GM21381 (cell line): ENCODE results near the gene FAM111A.
A peak's percentile ranks its signal among the peaks of the same experiment; 100 is the strongest.

Experiments used
- ATAC-seq: cut with Tn5 transposase; IDR thresholded peaks from one replicate; pipeline ENCODE4 v1.9.1; 2021; ENCODE audit warnings: mild to moderate bottlenecking, moderate library complexity; ENCODE audit not compliant: unreplicated experiment

Gene FAM111A

DNA sequence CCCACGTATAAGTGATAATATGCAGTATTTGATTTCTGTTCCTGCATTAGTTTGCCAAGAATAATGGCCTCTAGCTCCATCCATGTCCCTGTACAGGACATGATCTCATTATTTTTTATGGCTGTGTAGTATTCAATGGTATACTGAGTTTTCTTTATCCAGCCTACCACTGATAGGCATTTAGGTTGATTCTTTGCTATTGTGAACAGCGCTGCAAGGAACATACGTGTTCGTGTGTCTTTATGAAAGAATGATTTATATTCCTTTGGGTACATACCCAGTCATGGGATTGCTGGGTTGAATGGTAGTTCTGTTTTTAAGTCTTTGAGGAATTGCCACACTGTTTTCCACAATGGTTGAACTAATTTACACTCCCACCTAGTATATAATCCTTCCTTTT is 1.5 kb upstream of the FAM111A start:
- ATAC-seq = no peak

DNA sequence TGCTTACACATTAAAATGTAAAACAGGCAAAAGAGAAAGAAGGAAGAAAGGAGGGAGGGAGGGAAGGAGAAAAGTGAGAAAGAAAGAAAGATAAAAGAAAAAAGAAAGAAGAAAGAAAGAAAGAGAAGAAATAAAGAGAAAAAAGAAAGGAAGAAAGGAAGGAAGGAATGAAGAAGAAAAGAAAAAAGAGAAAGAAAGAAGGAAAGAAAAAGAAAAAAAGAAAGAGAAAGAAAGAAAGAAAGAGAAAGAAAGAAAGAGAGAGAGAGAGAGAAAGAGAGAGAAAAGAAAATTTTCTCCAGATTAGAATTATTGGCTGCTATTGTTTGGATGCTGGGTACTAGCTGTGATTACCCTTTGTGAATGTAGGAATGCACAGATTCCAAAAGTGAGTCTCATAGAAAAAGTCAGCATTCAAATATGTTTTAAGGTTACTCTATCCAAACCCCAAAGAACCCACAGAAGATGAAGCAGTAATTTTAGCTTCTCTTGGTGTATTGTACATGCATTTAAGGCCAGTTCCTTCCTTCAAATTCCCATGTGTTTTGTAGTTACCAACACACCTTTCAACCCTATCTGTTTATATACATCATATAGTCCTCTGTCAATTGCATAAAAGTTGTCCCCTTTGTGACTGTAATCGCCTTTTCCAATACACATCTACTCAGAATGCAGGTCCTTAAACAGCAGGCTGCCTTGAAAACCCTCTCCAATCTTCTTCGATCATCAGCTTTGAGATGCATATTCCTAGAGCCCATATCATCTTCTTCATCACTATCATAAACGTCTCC is 789 bp upstream of the FAM111A start:
- no peak for ATAC-seq

DNA sequence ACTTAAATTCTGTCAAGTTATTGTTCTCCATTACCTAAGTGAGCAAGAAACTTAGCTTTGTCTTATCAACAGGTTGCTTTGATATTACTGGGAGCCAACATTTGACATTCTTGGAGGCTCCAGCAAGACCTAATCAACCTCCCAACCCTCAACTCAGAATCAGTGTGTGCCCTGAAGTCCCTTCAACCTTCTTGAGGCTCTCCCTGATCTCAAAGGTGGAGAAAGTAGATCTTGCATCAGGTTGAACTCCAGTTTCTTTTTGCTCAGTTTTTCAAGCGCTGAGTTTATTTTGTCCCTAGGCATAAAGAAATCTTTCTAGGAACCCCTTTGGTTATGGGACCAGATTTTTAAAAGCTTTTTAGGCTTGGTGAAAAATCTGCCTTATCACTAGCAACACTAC is 1.4 kb downstream of the FAM111A start:
- ATAC-seq = no peak

DNA sequence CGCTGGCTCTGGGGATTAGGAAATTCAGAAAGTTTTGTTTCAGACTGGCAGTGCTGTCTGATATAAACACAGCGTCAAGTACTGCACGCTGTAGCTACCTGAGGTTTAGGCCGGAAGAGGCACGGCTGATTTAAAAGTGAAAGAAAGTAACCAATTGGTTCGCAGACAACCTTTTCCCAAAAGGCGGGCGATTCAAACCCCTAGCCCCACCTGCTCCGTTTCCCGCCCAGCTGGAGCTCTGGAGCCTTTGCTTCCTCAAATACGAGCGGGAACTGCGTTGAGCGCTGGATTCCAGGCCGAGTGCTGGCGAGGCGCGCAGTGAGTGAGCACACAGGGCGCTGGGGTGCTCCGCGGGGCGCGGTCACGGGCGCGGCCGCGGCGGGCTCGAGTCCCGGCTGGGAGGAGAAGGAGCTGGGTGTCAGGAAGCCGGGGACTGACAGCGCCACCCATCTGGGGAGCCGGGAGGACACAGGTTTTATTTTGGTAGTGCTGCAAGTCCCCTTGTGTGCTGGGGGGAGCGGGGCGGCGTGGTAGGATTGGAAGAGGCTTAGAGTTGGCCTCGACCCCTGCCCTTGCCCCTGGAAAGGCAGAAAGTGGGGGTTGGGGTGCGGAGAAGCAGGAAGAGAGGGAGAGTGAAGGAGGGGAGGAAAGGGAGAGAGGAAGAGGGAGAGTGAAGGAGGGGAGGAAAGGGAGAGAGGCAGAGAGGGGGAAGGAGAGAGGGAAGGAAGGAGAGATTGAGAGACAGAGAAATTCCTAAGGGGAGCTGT is 2.1 kb downstream of the FAM111A start:
- ATAC-seq = peak; percentile 53

DNA sequence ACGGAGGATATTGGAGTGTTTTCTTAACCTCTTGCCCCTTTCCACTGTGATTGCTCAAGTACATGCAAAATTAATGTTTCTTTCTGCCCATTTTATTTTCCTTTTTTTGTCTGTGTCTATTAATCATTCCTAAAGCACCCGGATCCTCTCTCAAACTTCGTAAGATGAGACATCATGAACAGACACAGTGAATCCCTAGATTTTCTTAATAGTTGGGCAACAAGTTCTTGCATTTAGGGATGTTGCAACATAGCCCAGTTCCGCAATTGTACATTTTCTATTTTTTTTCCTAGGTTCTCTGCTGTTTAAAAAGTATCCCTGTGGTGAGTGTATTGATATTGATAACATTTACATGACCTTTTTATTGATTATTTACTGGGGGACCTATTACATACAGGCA is 2.9 kb downstream of the FAM111A start:
- ATAC-seq = no peak

DNA sequence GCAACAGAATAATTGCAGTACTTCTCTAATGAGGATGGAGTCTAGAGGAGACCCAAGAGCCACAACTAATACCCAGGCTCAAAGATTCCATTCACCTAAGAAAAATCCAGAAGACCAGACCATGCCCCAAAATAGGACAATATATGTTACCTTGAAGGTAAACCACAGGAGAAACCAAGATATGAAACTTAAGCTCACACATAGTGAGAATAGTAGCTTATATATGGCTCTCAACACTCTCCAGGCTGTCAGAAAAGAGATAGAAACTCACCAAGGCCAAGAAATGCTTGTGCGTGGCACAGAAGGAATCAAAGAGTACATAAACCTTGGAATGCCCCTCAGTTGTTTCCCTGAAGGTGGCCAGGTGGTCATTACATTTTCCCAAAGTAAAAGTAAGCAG is 9.1 kb downstream of the FAM111A start:
- ATAC-seq = peak; percentile 50

DNA sequence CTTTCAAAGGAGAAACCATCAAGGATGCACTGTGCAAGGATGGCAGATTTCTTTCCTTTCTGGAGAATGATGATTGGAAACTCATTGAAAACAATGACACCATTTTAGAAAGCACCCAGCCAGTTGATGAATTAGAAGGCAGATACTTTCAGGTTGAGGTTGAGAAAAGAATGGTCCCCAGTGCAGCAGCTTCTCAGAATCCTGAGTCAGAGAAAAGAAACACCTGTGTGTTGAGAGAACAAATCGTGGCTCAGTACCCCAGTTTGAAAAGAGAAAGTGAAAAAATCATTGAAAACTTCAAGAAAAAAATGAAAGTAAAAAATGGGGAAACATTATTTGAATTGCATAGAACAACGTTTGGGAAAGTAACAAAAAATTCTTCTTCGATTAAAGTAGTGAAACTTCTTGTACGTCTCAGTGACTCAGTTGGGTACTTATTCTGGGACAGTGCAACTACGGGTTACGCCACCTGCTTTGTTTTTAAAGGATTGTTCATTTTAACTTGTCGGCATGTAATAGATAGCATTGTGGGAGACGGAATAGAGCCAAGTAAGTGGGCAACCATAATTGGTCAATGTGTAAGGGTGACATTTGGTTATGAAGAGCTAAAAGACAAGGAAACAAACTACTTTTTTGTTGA is 9.8 kb downstream of the FAM111A start:
- ATAC-seq = peak; percentile 72

DNA sequence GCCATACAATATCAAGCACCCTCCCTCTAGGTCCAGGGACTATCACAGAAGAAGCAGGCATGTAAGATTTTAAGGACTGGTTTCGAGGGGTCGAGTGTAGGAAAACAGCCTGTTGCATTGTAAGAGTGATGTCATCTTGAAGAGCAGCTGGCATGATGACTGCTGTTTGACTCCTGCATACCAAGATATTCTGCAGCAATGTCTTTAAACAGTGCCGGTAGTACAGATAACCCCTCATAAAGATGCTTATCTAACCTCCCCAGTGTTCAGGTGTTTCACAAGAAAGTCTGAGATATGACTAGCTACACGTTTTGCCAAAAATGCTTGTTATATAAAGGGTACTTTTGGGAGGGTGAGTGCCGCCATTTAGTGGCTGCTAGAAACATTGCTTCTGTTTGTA is 12.0 kb downstream of the FAM111A start:
- ATAC-seq = no peak

DNA sequence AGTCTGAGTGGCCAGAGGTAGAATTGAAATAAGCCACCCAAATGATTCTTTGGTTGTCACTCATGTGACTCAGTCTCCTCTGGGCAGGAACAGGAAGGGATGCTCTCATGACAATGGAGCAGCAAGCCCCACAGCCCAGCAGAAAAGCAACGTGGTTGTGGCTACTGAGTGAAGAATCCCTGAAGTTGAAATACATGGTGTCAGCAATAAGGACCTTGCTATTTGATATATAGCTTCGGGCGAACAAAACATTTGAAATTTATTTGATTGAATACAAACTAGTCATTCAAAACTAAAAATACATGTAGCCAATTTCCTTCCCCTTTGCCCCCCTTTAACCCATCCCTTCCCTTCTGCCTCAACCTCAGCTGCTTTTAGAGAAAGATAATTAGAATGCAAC is 14.8 kb downstream of the FAM111A start:
- ATAC-seq = no peak

DNA sequence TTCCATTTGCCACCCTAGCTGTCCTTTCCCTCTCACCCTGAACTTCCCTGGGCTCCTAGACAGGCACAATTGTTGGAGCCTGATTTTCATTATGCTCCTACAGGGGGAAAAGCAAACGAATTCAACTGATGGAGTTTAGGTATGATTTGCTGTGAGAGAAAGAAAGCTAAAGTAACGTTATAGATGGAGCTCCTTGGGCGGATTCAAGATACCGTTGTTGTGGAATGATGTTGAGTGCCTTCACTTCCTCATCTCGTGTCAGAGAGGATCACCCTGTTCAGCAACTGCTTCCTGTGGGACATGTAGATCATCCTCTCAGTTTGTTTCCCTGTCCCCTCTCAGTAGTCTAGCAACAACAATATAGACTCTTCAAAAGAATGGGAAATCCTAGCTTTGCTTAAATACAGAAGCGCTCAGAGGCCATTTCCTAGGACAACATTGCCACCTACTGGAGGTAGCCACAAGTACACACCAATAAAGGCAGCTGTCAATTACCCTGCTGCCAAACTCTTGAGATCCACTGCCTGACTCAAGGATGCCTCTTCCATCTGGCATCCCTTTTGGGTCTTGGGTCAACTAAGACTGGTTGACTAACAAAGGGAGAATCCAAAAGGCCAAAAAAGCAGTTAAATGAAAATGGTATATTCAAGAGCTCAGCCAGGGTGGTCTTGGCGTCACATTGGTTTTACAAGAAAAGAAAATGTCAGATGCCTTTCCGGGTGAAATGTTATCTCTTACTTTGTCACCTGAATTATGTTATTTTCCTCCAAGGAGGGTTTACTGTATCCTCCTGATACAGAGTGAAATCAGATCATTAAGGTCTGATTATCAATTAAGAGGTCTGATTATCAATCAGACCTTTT is 15.8 kb downstream of the FAM111A start:
- peak; percentile 85 for ATAC-seq

DNA sequence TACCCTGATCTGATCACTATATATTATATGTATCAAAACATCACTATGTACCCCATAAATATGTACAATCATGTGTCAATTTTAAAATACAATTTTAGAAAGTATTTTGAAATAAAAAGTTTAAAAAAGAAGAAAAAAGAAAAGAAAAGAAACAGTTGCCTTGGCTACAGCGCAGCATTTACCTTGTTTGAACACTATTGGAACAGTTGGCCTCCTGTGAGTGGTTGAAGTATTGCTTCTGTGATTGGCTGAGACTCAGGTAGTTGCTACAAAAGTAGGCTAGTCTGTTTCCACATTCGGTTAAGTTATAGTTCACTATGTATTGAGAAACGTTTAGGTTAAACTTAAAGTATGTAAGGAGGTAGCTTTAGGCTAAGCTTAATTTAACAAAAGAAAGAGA is 21.4 kb downstream of the FAM111A start:
- no peak for ATAC-seq

DNA sequence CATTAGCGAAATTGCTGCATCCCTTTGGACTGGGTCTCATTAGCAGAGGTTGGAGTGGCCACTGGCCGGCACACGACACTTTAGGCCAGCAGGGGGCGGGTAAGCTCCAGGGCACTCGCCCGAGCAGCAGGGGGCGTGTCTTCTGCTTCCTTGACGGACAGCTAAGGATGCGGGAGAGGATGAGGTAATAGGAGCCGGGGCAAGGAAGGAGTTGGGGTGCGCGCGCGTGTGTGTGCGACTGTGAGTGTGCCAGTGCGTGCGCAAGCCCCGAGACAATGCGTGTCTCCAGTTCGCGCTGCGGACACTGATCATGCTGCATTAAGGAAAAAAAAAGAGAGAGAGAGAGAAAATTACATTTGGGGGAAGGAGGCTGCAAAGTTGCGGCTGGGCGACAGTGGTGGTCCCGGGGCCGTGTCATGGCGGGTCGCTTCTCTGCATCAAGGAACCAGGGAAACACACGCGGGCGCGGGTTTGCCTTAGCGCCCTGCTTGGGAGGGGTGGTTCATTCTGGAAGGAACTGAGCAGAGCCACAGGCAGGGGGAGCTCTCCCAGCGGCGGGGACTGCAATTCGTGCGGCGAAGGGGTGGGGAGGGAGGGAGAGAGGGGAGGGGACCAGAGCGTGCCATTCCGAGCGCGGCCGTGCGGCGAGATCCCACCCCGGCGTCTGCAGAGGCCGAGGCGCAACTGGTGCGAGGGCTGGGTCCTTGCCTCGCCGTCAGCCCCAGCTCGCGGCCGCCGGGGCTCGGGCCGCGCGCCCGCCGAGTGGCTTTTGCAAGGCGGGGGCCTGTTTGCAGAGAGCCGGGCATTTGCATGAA is 29.1 kb downstream of the FAM111A start, which contains the start of gene DTX4:
TSS of gene DTX4 (plus strand) at position 625 of the 815 bp plus-strand sequence. CDS start 464 bp downstream, outside the sequence.
- ATAC-seq = peak; percentile 68

DNA sequence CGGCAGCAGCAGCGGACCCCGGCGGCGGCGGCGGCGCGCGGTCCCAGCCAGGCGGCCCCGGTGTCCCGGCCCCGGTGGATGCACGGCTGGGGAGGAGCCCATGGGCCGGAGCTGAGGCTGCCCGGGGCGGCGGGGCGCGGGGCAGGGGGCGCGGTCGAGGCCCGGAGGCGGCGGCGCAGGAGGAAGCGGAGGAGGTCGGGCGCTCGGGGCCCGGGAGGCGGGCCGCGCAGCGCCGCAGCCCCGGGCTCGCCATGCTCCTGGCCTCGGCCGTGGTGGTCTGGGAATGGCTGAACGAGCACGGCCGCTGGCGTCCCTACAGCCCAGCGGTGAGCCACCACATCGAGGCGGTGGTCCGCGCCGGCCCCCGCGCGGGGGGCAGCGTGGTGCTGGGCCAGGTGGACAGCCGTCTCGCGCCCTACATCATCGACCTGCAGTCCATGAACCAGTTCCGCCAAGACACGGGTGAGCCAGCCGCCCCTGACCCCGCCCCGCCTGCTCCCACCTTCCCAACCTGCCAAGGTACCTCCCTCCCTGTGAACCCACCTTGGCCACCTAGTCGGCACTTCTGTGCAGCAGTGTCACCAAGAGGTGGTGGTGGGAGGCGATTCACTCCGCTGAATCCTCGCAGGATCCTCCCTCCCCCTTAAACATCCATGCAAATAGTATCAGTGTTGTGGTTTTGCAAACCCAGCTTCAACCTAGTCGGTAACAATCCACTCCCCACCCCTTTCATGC is 29.9 kb downstream of the FAM111A start:
- peak; percentile 32 for ATAC-seq

DNA sequence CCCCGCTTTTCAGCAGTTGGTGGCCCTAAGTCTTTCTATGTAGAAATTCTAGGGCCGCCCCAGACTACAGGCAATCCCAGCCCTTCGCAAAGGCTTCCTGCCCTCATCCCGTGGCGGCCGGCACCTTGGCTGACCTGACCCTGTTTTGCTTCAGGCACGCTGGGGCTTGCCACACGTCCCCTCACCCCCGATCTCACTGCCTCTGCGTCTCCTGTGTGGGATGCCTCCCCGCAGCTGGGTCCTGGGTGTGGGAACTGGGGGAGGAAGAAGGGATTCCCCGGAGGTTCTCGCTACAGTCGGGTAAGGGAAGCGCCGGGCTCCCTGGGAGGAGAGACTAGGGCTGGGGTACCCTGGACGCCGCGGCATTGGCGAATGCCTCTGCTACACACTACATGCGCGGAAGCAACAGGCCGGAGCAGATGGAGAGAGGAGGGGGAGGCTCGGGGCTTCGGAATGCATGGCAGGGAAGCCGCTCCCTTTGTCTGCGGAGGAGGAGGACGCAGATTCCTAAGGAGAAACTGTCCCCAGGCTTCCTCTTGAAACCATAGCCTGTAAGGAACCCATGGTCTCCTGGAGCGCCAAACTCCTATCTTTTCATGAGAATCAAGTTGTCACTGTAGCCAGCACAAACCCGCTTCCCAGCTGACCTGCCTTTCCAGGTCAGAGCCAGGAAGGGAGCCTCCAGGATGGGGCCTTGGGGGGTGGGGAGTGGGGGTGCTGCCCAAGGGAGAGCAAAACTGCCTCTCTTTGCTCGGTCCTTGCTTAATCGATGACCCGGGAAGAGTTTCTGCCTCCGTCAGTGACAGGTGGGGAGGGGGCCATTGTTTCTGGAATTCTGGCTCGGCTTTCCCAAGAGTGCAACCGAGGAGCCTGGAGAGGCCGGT is 30.7 kb downstream of the FAM111A start:
- ATAC-seq = peak; percentile 1

DNA sequence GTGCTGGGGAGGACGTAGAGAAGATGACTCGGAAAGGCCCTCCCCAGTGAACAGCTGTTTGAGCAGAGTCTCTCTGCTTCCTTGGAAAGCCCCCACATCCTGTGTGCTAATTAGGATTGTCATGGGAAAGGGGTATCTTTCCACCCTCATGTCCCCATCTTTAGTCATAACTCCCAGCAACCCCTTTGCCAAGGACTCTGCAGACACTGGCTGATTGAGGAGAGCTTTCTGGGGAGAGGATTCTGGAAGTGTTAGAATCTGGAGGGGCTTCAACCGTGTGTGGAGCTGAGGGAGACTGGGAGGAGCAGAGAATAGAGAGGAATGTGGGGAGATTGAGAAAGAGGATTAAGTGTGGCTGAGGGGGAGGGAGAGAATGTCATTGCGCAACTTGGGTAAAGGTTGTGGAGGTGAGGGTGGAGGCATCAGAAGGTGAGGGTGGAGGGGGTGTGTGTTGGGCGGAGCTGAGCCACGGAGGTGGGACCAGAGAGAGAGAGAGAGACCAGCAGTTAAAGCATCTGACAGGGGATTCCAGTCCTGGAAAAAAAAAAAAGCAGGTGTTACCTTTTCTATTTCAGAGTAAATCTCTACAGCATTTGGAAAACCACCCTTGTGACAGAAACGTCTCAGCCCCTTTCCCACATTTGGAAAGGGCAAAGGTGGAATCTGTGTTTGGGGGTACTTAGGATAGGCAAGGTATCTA is 31.5 kb downstream of the FAM111A start:
- ATAC-seq = no peak

DNA sequence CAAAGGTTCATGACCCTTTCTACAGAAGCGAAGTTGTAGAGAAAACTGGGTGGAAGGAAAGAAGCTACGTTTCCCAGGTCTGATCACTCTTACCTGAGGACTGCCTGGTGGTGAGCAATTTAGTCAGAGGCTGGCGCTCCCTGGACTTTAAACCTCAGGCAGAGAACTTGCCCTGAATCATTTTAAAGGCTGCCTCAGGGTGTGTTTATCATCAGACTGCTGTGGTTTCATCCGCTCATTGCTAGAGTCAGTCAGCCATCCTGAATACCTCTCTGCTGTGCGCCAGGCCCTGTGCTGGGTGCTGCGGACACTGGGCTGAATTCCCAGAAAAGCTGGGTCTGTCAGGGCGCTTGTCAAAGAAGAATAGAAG is 32.0 kb downstream of the FAM111A start:
- no peak for ATAC-seq

DNA sequence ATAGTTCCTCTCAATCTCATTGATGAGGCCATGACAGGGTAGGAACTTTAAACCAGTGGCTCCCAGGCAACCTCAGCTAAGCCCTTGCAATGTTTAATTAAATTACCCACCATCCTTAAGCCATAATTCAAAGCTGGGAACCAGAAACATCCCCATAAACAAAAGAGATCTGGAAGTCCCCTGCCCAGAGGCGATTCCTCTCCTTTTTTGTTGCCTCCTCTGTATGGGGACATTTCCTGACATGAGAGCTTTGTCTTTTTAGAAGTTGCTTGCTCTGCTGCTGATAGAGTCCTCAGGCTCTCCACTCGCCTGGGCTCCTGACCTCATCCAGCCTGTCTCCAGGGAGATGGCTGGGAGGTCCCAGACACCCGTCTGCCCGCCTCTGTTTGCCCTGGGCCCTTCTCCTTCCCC is 32.4 kb downstream of the FAM111A start:
- ATAC-seq = no peak

DNA sequence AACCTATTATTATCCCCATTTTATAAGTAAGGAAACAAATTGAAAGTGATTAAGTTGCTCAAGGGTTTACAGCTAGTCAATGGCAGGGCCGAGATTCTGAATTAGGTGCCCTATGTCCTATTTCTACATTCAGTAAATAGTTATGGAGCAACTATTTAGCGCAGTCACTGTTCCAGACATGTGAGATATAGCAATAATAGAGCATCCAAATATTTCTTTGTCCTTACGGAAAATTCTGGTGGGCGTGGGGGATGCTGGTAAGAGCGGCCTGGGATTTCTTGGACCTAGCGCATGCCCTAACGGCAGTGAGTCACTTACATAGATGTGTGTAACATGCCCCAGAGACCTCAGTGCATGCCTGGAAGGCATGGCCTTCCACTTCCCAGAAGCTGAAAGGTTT is 33.7 kb downstream of the FAM111A start:
- no peak for ATAC-seq
